Measurements from ENCODE around the gene IPO11. TPM values are rescaled to one million over a fixed set of nuclear protein-coding genes. Genes with fewer than 3 reads are reported as not detected.

The IPO11 gene
- total and polyA plus RNA-seq, 2 of the 13 experiments (the other 11 are each of a cell fraction or from before 2014, with no cell fraction given) = 13.9 to 24.4 TPM

- no peak for TF ChIP-seq GMEB2 (CRISPR knock-in tag; IDR thresholded peaks at IDR 0.05; ENCODE audit: low read depth)
- TF ChIP-seq ZNF20 (CRISPR knock-in tag; IDR thresholded peaks at IDR 0.05) = no peak
- TF ChIP-seq ZSCAN22 (CRISPR knock-in tag; IDR thresholded peaks at IDR 0.05) = no peak
- peak; percentile 93 for TF ChIP-seq MAFF (IDR thresholded peaks at IDR 0.05; ENCODE audit: low read depth, low read length)
- TF ChIP-seq MAFK (conservative IDR thresholded peaks at IDR 0.05 in 1 of 2, IDR thresholded peaks at IDR 0.05 in 1 of 2; ENCODE audit: low read length in 2 of 2) = peak; percentile 93 to 97
- no peak for TF ChIP-seq ZSCAN29 (CRISPR knock-in tag; conservative IDR thresholded peaks at IDR 0.05)
Measured at GRCh38 chr5:62561896-62562295, 149.3 kb downstream of the IPO11 start (continued).

- DNase-seq (ENCODE audit: low spot score) (no peak), ATAC-seq (no peak), FAIRE-seq (no peak)
- H3K4me1 ChIP-seq (ENCODE audit: insufficient read depth, low read length) = no peaks in the 10 kb centered on the region
- in situ Hi-C loops (cut with HindIII; ENCODE audit: extremely low pct_ligation_motif_present, low pct_unique_long_range_greater_than_20kb) = no loop called here
- whole genome bisulfite sequencing (ENCODE audit: low lambda C conversion rate) = 85% methylated on average over 1 of the region's 1 CpG
- intact Hi-C loops (cut with micrococcal nuclease; ENCODE audit: unreplicated experiment) = no loop called here
- H3K79me2 ChIP-seq (ENCODE audit: insufficient read depth, low read length) = no peaks in the 10 kb centered on the region
- no peak overlapping the region for H3K27ac ChIP-seq (ENCODE audit: extremely low read length, insufficient read depth, low read length)
- ChIA-PET POLR2A (no interaction called here), CTCF (ENCODE audit: low intra/inter-chr PET ratio, low total read pairs) (no interaction called here)
- H3K36me3 ChIP-seq (replicated peaks in 1 of 2; ENCODE audit: control insufficient read depth in 1 of 2, insufficient read depth in 2 of 2, low read length in 2 of 2) = peaks cover 3 to 21% of the 10 kb centered on the region in 2 experiments; a peak in 3 of 5 replicates
- no peaks in the 10 kb centered on the region for H3K27me3 ChIP-seq (ENCODE audit: control insufficient read depth in 1 of 2, insufficient read depth in 2 of 2, low read length in 2 of 2)
- peaks cover 2% of the 10 kb centered on the region; the same call in 1 of the 2 replicates for H3K9me3 ChIP-seq (ENCODE audit: low read length)
- no peak overlapping the region for H3K9ac ChIP-seq (ENCODE audit: insufficient read depth, low read depth, low read length)
- no TSS peak for BruUV-seq (replicated peaks)
- no peak overlapping the region for H3K4me2 ChIP-seq (ENCODE audit: low read depth, low read length)
- no peaks in the 10 kb centered on the region for H4K20me1 ChIP-seq (ENCODE audit: insufficient read depth, low read length)
- no peak overlapping the region for H3K4me3 ChIP-seq (replicated peaks in 1 of 3; ENCODE audit: insufficient read depth in 1 of 3, low read depth in 2 of 3, low read length in 3 of 3)
- no peak overlapping the region for H2AFZ ChIP-seq (ENCODE audit: low read length)
- TF ChIP-seq ZBTB40 (IDR thresholded peaks at IDR 0.05) = no peak
- no peak for TF ChIP-seq ZBTB40 (CRISPR knock-in tag; IDR thresholded peaks at IDR 0.05)
- TF ChIP-seq ZNF687 (CRISPR knock-in tag; IDR thresholded peaks at IDR 0.05) = no peak
Measured at GRCh38 chr5:62562867-62563266, 150.3 kb downstream of the IPO11 start.

Data from HepG2 (cell line).